Liver (tissue), 3 donors: ENCODE data around the gene AKAP7.

Source experiments
- ATF3 ChIP-seq: IDR thresholded peaks from 2 replicates; pipeline ENCODE4 v1.6.1; 2016; ENCODE audit warnings: antibody characterized with exemption
- CTCF ChIP-seq: fragments of 150-350 bp; IDR thresholded peaks from 2 replicates; pipeline ENCODE4 v1.5.1; 2017; ENCODE audit warnings: improper control_type of control experiment, low read depth, low read length; ENCODE audit not compliant: missing input control
- HNF4A ChIP-seq, 2 donors: conservative IDR thresholded peaks; 2 replicates each; pipeline ENCODE4 v1.6.1; 2016; ENCODE audit warnings: antibody characterized with exemption in 2 of 2, mild to moderate bottlenecking in 2 of 2
- REST ChIP-seq: IDR thresholded peaks from 2 replicates; pipeline ENCODE4 v1.6.1; 2016; ENCODE audit warnings: antibody characterized with exemption, mild to moderate bottlenecking
- donor health status: healthy.
- donor health status: healthy.

- TF ChIP-seq CTCF (no peak), REST (no peak), ATF3 (no peak), HNF4A (conservative IDR thresholded peaks at IDR 0.05) (no peak)
Observed at GRCh38 chr6:131295081-131295480, 159.8 kb downstream of the AKAP7 start.
